GM18502 (cell line): ENCODE results near the gene DENND2C.

ENCODE experiments used
- ATAC-seq: cut with Tn5 transposase; IDR thresholded peaks from one replicate; pipeline ENCODE4 v1.9.1; 2021; ENCODE audit warnings: mild to moderate bottlenecking; ENCODE audit not compliant: unreplicated experiment, poor library complexity

The DENND2C gene

GRCh38 chr1:114551400-114551799, 118.4 kb downstream of the DENND2C start:
- no peak for ATAC-seq

- no peak for ATAC-seq
Measured at GRCh38 chr1:114550336-114550735, 119.5 kb downstream of the DENND2C start.

DNA sequence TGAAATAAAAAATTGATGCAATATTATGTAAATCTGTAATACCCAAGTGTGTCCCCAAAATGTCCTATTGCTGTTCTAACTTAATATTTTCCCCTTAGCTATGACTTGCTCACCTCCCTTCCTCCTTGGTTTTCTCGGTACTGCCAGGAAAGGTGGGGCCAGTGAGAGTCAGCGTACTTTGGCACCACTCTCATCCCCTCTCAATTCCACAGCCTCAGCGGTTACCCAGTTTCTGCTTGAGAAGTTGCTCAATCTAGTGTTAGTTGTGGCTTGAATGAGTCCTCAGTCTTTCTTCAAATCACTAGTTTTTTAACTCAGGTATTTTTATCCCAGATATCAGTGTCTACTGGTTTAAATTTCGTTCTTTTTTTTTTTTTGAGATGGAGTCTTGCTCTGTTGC, 120.7 kb downstream of the DENND2C start:
- no peak for ATAC-seq

DNA sequence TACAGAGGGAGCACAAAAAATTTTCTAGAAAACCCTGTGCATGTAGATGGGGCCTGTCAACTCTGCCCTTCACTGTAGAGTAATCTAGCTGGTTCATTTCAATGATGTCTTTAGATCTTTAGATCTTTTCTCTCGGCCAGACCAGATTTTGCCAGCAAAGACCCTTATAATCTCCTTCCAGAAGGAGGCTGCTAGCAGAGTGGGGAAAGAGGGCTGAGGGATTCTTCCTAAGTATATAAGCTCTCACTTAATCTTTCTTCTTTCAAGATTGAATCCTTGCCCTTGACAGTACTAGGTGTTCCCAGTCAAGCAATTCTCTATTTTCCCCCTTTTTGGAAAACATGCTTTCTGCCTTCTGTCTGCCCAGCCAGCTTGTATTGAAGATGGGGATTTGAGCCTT, 122.8 kb downstream of the DENND2C start:
- no peak for ATAC-seq

- no peak for ATAC-seq
Measured at GRCh38 chr1:114545796-114546195, 124.1 kb downstream of the DENND2C start.

DNA sequence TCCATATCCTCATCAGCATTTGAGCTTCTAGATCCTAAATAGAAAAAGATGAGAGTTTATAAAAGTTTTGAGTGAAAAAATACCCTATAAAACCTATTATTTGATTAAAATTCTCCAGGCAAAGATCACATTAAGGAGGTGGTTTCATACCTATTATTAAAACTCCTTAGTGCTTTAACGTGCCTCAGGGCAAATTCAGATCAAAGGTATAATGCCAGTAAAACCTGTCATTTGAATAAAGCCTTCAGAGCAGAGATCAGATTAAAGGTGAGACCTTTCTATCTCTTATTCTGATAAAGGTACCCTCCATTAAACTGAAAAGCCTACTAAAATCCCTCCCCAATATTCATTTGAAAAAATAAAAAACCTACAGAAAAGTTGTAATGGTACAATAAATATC, 124.5 kb downstream of the DENND2C start:
- ATAC-seq, result no peak

- no peak for ATAC-seq
Measured at GRCh38 chr1:114540821-114541220, 129.0 kb downstream of the DENND2C start.

GRCh38 chr1:114540272-114540671, 129.6 kb downstream of the DENND2C start:
- no peak for ATAC-seq

DNA sequence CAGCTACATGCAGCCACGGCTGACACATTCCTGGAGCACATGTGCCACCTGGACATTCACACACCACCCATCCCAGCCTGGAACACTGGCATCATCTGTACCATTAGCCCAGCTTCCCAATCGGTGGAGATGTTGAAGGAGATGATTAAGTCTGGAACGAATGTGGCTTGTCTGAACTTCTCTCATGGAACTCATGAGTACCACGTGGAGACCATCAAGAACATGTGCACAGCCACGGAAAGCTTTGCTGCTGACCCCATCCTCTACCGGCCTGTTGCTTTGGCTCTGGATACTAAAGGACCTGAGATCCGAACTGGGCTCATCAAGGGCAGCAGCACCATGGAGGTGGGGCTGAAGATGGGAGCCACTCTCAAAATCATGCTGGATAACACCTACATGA, 133.8 kb downstream of the DENND2C start:
- ATAC-seq, result no peak

DNA sequence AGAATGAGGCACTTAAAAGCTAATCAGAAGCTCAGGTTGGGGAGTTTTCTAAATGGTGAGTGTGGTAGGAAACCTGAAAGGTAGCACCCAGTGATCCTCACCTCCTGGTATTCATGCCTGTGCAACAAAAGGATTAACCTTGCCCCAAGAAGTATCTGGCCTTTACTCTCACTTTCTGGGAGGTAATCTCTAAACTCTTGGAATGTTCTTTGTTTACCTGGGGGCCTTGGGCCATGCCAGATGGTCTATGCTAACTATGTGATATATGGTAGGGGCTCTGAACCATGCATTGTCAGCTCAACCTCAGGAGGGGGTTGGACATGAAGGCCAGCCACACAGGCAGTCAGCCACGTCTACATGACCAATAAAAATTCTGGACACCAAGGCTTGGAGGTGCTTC, 134.4 kb downstream of the DENND2C start:
- no peak for ATAC-seq
